ENCODE results near the gene SLC27A3. TPM values are rescaled to one million over a fixed set of nuclear protein-coding genes. Genes with fewer than 3 reads are reported as not detected.

Gene SLC27A3
- total RNA-seq, 4 donors from 2014 or later, result 7.6 to 15.0 (median 11.2) TPM

GRCh38 chr1:153792631-153793041, 17.4 kb downstream of the SLC27A3 start:
- intact Hi-C loops (cut with DNase I), result no loop called here
- TF ChIP-seq POLR2A (IDR thresholded peaks at IDR 0.05), result no peak
- TF ChIP-seq, protein P1, sequence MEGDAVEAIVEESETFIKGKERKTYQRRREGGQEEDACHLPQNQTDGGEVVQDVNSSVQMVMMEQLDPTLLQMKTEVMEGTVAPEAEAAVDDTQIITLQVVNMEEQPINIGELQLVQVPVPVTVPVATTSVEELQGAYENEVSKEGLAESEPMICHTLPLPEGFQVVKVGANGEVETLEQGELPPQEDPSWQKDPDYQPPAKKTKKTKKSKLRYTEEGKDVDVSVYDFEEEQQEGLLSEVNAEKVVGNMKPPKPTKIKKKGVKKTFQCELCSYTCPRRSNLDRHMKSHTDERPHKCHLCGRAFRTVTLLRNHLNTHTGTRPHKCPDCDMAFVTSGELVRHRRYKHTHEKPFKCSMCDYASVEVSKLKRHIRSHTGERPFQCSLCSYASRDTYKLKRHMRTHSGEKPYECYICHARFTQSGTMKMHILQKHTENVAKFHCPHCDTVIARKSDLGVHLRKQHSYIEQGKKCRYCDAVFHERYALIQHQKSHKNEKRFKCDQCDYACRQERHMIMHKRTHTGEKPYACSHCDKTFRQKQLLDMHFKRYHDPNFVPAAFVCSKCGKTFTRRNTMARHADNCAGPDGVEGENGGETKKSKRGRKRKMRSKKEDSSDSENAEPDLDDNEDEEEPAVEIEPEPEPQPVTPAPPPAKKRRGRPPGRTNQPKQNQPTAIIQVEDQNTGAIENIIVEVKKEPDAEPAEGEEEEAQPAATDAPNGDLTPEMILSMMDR (IDR thresholded peaks at IDR 0.05), result no peak
- Histone ChIP-seq H3K4me1 (peaks cover 13 to 39% (median 20%) of the 10 kb centered on the region in 3 donors), H3K36me3 (no peaks in the 10 kb centered on the region), H3K9me3 (no peaks in the 10 kb centered on the region), H3K27me3 (no peaks in the 10 kb centered on the region), H3K27ac (no peak overlapping the region), H3K4me3 (no peak overlapping the region)
- whole genome bisulfite sequencing, 2 donors, result 83 to 84% methylated on average over 10 of the region's 11 CpGs
- no peak for DNase-seq

GRCh38 chr1:153793261-153793972, 18.2 kb downstream of the SLC27A3 start:
- intact Hi-C loops (cut with DNase I), result no loop called here
- H3K27me3 ChIP-seq, result no peaks in the 10 kb centered on the region
- H3K36me3 ChIP-seq, result no peaks in the 10 kb centered on the region
- no peak overlapping the region for H3K27ac ChIP-seq
- TF ChIP-seq, protein P1 (IDR thresholded peaks at IDR 0.05), result no peak
- TF ChIP-seq POLR2A (IDR thresholded peaks at IDR 0.05), result no peak
- DNase-seq, result no peak
- WGBS, 2 donors, result 68 to 74% methylated on average over 3 to 6 of the region's 9 CpGs
- H3K9me3 ChIP-seq, result no peaks in the 10 kb centered on the region
- peaks cover 13 to 40% (median 20%) of the 10 kb centered on the region in 3 donors for H3K4me1 ChIP-seq
- no peak overlapping the region for H3K4me3 ChIP-seq

- WGBS, 2 donors, result 72 to 78% methylated on average over 7 to 9 of the region's 12 CpGs
- H3K36me3 ChIP-seq, result no peaks in the 10 kb centered on the region
These were observed 18.9 kb downstream of the SLC27A3 start for GRCh38 chr1:153793973-153794615.

DNA sequence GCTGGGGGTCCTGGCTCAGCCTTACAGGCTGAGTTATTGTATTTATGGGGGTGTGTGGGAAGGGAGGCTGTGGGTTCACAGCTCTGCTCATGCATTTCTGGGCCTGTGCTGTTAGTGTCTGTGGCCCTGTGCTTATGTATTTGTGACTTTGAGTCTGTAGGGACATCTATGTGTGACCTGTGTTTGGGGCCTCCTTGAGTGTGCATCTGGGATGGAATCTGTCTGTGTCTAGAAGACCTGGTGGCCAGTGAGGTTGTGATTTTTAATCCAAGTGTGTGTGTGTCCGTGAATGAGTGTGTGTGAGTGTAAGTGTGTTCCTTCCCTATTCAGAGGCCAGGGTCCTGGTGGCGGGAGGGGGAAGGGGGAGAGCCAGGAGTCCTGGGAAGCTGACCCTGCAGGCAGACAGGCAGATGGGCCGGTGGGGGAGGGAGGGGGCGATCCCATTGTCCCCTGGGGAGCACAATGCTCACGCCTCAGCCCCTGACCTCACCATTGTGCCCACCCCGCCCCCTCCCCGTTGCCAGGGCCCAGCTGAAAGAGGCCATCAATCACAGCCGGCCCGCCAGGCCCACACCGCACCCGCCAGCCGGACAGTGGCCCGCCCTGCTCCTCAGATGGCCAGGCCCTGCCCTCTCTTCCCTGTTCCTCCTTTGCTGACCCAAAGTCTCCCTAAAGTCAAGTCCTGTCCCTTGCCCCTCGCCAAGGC, 19.6 kb downstream of the SLC27A3 start:
- TF ChIP-seq POLR2A (IDR thresholded peaks at IDR 0.05), result no peak
- TF ChIP-seq, protein P1 (IDR thresholded peaks at IDR 0.05), result no peak
- DNase-seq, result no peak
- H3K27ac ChIP-seq, result no peak overlapping the region
- H3K4me3 ChIP-seq, result no peak overlapping the region
- peaks cover 7 to 33% (median 14%) of the 10 kb centered on the region in 3 donors for H3K4me1 ChIP-seq
- no peaks in the 10 kb centered on the region for H3K36me3 ChIP-seq
- no peaks in the 10 kb centered on the region for H3K27me3 ChIP-seq
- 51% methylated on average over 7 of the region's 14 CpGs; no CpG with 5 or more reads in 1 of the 2 donors for WGBS, 2 donors
- no peaks in the 10 kb centered on the region for H3K9me3 ChIP-seq
- intact Hi-C loops (cut with DNase I), result loop anchor here (5.0 kb wide), 1 partner anchor 193 kb away; the partner anchor contains the start of gene RAB13

More at GRCh38 chr1:153793973-153794615, 18.9 kb downstream of the SLC27A3 start:
- H3K27ac ChIP-seq, result no peak overlapping the region
- no peaks in the 10 kb centered on the region for H3K27me3 ChIP-seq
- TF ChIP-seq, protein P1 (IDR thresholded peaks at IDR 0.05), result no peak
- TF ChIP-seq POLR2A (IDR thresholded peaks at IDR 0.05), result no peak
- no peak overlapping the region for H3K4me3 ChIP-seq
- intact Hi-C loops (cut with DNase I), result no loop called here
- peaks cover 13 to 40% (median 20%) of the 10 kb centered on the region in 3 donors for H3K4me1 ChIP-seq
- no peak for DNase-seq
- H3K9me3 ChIP-seq, result no peaks in the 10 kb centered on the region

All from esophagus squamous epithelium (tissue), 5 donors.